ENCODE measurements around the gene ADAMTSL5.

DNA sequence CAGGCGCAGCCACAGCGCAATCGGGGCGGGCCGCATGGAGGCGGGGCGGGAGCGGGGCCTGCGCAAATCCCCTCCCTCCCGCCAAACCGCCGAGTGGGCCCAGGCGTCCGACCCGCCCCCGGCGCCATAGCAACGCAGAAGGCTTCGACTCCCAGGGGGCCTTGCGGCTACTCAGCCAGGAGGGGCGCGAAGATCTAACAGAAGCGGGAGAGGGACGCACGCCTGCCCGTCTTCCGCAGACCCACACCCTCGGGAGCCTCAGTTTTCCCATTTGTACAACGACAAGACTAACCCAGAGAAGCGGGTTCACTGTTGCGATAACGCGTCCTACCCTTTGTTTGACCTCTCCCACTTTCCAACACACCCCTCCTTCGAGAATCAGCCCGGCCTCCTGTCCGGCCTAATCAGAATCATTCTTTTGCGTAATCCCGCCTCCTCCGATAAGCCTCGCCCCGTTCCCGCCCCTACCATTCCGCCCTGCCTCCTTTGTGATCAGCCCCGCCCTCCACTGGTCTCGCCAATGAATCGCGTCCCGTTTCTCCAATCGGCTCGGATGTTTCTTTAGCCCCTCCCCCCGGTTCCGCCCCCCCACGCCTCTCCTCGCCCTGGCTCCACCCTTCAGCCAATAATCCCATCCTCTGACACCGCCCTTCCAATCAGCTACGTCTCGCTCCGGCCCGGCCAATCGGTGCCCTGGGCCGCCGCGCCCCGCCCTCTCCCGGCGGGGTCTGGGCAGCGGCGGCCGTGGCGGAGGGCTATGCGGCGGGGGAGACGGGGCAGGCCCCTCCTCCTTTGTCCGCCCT, 22.3 kb downstream of the ADAMTSL5 start, which contains the start of gene PCSK4:
- TF ChIP-seq, protein P1, sequence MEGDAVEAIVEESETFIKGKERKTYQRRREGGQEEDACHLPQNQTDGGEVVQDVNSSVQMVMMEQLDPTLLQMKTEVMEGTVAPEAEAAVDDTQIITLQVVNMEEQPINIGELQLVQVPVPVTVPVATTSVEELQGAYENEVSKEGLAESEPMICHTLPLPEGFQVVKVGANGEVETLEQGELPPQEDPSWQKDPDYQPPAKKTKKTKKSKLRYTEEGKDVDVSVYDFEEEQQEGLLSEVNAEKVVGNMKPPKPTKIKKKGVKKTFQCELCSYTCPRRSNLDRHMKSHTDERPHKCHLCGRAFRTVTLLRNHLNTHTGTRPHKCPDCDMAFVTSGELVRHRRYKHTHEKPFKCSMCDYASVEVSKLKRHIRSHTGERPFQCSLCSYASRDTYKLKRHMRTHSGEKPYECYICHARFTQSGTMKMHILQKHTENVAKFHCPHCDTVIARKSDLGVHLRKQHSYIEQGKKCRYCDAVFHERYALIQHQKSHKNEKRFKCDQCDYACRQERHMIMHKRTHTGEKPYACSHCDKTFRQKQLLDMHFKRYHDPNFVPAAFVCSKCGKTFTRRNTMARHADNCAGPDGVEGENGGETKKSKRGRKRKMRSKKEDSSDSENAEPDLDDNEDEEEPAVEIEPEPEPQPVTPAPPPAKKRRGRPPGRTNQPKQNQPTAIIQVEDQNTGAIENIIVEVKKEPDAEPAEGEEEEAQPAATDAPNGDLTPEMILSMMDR (IDR thresholded peaks at IDR 0.05) = no peak
- peak in 1 of 2 donors; percentile 39 for TF ChIP-seq POLR2A (IDR thresholded peaks at IDR 0.05)
